ENCODE results near the gene NTM.
A peak's percentile ranks its signal among the peaks of the same experiment; 100 is the strongest.

DNA sequence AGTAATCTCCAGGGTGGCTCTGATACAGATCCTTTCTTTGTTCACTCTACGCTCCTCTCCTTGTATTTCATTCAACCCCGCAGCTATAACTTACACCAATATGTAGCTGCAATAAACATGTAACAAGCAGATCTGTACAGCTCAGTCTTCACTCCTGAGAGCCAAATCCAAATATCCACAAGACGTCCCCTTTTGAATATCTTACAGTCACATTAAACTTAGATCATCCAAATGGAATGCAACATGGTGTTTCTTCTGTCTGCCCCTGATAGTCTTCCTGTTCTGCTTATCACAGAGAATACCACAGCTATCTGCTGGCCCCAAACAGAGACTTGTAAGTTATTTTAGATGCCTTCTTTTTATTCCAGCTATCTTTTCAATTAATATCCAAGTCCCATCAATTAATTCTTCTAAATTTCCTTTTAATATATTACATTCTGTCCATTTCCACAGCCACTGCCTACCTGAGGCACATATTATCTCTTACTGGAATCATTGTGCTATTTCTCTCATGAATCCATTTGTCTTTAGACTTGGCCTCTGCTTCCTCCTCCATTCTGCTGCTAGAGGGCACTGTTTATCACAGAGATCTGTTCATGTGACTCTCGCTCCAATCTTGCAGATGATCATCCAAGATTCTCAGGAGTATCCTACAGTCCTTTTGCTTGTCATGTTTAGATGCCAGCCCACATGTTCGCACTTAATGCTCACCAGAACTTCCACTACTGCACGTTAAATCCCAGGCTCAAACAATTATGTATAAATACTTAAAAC is 908.6 kb downstream of the NTM start:
- TF ChIP-seq, protein P1, sequence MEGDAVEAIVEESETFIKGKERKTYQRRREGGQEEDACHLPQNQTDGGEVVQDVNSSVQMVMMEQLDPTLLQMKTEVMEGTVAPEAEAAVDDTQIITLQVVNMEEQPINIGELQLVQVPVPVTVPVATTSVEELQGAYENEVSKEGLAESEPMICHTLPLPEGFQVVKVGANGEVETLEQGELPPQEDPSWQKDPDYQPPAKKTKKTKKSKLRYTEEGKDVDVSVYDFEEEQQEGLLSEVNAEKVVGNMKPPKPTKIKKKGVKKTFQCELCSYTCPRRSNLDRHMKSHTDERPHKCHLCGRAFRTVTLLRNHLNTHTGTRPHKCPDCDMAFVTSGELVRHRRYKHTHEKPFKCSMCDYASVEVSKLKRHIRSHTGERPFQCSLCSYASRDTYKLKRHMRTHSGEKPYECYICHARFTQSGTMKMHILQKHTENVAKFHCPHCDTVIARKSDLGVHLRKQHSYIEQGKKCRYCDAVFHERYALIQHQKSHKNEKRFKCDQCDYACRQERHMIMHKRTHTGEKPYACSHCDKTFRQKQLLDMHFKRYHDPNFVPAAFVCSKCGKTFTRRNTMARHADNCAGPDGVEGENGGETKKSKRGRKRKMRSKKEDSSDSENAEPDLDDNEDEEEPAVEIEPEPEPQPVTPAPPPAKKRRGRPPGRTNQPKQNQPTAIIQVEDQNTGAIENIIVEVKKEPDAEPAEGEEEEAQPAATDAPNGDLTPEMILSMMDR (conservative IDR thresholded peaks at IDR 0.05; ENCODE audit: low read depth, low read length), result peak; percentile 60
- no peak for TF ChIP-seq EZH2 (IDR thresholded peaks at IDR 0.05; ENCODE audit: borderline replicate concordance, low read depth, low read length, poor library complexity, severe bottlenecking)
